ENCODE data around the gene TCF19.
A peak's percentile ranks its signal among the peaks of the same experiment; 100 is the strongest.

Gene TCF19, protein sequence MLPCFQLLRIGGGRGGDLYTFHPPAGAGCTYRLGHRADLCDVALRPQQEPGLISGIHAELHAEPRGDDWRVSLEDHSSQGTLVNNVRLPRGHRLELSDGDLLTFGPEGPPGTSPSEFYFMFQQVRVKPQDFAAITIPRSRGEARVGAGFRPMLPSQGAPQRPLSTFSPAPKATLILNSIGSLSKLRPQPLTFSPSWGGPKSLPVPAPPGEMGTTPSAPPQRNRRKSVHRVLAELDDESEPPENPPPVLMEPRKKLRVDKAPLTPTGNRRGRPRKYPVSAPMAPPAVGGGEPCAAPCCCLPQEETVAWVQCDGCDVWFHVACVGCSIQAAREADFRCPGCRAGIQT

DNA sequence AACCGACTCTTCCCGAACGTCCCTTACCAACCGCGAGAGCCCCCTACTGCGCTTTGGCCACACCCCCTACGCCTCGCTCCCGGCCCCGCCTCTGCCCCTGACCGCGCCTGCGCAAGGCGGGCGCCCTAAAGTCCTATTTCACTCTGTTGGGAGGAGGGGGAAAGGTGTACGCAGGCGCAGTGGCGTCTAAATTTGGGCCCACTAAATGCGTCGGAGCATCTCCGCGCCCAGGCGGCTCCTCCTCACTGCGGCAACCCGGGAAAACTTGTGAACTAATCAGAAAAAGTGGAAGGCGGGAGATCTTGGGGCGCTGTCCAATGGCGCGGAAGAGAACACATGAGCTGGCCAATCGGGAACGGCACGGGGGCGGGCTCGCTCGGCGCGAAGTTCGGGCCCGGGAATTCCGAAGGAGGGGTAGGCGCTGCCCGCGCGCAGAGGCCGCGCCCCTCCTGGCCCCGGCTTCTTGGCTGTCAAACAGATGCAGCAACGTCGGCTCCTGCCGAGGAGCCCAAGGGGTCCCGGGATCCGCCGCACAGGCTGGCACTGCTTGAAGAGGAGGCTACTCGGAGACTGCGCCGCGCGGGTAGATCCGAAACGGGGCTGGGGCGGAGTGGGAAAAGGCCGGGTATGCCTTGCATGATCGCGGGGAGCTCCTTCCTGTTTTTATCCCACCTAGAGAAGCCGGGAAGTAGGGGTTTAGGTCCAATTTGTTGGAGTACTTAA, at the start of gene TCF19:
Gene TCF19, plus strand, starts transcription at position 450 of the 723 bp plus-strand sequence. CDS start 881 bp downstream, outside the sequence.
- ATAC-seq (peak; percentile 92), DNase-seq (peak; percentile 99)

DNA sequence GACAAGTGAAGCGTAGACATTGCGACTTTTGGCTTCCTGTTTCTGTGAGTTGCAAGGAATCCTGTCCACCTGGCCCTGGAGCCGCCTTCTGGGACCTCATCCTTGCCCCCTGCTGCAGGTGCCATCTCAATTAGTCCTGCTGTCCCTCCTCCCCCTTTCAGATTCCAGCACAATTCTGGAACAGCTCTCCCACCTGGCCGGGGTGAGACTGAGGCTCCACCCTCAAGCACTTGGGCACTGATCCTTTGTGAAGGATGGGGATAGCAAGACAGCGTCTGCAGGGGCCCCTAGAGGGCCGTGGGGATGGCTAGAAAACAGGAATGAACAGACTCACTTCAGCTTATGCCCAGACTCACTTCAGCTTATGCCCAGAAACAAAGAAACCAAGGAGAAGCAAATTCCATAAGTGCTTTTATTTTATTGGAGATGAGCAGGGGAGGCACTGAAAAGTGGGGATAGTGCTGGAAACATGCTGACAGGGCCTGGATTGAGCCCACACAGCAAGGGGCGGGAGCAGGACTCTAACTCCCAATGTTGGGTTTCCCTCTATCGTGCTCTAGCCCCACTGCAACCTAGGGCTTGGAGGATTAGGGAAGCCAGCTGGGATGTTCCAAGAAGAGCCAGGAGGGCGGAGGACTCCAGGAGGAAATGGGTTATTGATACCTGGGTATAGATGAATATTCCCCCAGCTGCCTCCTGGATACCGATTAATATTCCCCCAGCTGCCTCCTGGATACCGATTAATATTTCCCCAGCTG, 47.4 kb upstream of the TCF19 start:
- no peak for DNase-seq
- no peak for ATAC-seq

DNA sequence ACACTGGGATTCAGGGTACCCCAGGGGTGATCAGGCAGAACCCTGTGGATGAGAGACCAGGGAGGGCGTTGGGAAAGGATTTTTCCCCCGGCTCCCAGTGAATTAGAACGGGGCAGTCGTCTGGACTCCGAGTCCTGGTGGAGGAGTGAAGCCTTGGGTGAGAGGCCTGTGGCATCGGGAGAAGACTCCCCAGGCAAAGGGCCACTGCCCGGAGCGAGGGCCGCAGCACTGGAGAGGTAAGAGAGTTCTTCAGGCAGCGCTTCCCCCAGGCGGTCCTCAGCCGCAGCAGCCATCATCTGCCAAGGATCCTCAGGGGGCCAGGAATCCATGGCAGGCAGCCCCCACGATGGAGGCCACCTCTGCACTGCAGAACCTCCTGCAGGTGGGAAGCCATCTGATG, 46.7 kb upstream of the TCF19 start:
- no peak for DNase-seq
- no peak for ATAC-seq

DNA sequence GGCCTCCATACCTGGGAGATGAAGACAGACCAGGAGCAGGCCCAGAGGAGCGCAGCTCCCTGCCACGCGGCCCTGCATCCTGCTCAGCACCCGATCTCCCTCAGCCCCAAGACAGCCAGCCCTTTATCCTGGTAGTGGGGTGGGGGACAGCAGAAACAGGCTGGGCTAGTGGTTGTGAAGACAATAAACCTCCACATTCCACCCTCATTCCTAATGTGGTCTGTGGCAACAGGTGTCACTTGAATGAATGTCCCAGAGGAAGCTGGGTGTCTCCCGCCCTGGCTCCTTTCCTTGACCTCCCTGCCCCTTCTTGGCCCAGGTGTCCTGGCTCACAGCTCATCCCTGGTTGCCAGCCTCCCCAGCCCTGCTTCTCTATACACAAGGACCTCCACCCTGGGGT, 45.9 kb upstream of the TCF19 start, which contains the start of gene C6orf15:
Gene C6orf15, minus strand, starts transcription at position 98 of the 400 bp plus-strand sequence. Its CDS starts 20 bp downstream, at position 78.
- DNase-seq, result no peak
- ATAC-seq, result no peak

DNA sequence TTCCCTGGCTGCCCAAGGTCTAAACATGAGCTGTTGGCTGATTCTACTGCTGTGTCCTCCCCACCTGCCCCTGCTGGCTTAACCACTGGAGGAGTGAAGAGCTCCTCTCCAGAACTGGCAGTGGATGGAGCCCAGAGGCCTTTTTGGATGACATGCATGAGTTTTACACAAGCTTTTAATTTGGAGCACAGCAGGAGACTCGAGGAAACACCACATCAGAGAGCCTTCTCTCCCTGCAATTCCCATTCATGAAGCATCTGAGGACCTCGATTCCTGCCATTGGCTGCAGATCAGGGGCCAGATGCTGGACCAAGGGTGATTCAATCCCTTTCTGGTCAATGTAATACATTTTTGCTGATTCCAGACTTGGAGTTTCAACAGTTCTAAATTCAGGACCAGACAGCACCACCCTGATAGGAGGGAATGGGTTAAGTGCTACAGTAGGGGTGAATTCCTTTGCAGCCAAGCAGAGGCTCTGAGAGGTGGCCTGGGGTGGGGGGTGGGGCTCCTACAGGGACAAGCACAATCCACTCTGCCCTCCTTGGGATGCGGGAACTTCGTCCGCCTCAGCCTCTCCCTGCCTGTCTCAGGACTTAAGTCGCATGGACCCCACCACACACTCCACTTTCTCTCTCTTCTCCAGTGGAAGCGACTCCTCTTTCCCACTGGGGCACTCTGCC, 44.4 kb upstream of the TCF19 start:
- ATAC-seq, result no peak
- DNase-seq, result no peak

DNA sequence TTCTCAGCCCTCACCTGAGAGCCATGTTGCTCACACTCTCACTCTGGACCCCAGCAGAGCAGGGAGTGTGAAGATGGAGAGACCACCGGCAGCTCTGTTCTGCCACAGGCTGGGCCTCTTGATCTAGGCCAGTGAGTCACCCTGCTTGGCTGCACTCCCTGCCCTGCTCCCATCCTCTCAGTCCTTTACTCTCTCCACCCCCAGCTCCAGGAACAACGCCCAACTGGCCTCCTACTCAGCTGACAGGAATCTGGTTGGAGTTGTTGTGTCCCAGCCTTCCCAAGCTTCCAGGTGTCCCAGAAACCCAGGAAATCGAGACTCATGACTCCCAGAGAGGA, 43.9 kb upstream of the TCF19 start, which contains the start of gene PSORS1C1:
Gene PSORS1C1, plus strand, starts transcription at position 260 of the 338 bp plus-strand sequence. CDS start 14,833 bp downstream, outside the sequence.
- DNase-seq (no peak), ATAC-seq (no peak)

DNA sequence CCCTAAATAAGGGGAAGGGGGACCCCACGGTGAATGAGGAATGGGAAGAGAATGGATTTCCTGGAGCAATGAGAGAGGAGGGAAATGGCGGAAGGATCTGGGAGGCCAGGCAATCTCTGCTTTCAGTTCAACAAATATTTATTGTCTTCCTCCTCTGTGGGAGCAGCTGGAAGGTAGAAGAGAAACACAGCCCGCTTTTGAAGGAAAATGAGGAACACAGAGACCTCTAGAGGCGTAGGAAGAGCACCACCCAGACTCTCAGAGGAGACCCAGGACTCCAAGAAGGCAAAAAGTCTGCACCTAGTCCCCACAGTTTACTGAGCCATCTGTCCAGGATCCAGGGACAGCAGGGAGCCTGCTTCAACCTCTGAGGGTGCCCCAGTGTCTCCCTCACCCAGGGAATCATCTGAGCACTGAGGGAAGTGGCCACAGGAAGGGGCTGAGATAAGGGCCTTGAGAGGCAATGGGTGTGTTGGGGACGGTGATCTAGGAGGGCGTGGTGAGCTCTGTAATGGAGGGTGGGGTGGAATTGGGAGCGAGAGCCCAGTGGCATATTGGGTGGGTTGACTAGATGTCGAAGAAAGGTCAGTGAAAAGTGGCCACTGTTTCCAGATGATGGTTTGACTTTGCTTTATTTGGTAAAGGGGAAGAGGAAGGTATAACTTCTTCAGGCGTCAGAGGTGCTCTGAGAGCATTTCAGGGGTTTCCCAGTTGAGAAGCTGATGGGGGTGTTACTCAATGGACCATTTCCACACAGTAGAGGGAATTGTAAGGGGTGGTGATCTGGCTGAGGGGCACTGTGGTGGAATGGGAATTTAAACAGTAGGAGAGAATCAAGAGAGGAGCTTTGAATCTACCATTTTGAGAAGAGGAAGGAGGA, 43.2 kb upstream of the TCF19 start:
- DNase-seq, result no peak
- ATAC-seq, result no peak

DNA sequence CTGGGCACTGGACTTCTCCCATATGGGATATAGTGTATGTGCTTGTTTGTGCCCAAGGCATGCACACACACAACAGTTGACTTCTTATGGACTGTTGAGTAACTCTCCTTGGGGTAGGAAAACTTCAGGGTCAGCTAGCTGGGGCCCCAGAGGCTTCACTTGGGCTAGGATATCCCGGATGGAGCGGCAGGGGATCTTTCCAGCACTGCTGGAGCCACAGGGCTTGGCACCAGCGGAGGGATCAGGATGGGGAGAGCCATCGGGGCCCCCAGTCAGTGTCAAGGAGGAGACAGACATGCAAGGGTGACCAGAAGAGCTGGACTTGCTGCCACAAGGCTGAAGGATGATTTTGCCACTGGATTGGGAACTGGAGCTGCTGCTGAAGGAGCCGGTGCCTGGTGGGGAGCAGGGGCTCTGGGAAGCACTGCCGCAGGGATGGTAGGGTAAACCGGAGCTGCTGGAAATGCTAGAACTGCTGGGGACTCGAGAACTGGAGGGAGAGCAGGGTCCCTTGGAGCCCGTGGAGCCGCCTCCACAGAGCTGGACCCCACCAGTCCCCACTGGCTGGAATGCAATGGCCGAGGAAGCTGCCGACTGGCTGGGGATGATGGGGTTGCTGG, 42.3 kb upstream of the TCF19 start:
- ATAC-seq, result no peak

DNA sequence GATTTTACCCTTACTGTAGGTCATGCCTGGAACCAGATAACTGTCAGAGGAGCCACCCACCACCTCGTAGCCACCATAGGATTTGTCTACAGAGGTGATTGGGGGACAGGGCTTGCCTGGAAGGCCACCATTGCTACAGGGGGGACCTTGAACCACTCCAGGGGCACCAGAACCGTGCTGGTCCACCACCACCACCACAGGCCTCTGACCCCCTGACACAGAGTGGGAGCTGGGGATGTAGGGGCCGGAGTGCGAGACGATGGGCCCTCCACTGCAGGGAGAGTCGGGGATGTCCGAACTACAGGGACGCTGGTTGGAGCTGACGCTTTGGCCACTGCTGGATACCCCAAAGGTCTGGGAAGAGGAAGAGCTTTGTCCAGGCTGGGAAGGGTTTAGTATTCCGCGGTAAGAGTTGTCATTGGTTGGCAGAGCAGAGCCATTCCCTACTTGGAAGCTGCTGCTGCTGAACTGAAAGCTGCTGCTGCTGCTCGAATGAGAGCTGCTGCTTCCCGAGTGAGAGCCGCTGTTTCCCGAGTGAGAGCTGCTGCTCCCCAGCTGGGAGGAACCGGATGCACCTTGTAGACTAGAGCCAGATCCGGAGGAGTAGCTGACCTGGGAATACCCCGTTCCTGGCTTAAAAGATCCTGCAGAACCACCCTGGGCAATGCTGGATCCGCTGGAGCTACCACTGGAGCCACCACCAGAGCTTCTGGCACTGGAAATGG, 41.6 kb upstream of the TCF19 start:
- ATAC-seq (no peak), DNase-seq (no peak)

More for the DNA sequence above, 42.3 kb upstream of the TCF19 start:
- no peak for DNase-seq

DNA sequence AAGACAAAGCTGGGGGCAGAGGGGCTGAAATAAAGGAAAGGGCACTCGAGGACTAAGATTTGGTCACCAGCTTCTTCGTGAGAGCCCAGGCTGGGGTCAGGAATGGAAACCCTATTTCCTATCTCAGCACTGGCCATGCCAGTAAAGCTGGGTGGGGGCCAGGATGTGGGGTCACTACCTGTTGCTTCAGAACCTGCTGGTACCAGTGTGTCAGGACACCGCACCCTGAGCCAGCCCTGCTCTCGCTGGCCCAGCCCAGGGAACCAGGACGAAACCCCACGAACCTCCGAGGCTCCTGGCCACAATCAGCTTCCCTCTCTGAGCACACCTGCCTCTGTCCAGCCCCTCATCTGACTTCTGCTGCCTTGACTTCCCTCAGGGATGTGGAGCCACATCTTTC, 40.2 kb upstream of the TCF19 start:
- ATAC-seq (no peak), DNase-seq (no peak)

DNA sequence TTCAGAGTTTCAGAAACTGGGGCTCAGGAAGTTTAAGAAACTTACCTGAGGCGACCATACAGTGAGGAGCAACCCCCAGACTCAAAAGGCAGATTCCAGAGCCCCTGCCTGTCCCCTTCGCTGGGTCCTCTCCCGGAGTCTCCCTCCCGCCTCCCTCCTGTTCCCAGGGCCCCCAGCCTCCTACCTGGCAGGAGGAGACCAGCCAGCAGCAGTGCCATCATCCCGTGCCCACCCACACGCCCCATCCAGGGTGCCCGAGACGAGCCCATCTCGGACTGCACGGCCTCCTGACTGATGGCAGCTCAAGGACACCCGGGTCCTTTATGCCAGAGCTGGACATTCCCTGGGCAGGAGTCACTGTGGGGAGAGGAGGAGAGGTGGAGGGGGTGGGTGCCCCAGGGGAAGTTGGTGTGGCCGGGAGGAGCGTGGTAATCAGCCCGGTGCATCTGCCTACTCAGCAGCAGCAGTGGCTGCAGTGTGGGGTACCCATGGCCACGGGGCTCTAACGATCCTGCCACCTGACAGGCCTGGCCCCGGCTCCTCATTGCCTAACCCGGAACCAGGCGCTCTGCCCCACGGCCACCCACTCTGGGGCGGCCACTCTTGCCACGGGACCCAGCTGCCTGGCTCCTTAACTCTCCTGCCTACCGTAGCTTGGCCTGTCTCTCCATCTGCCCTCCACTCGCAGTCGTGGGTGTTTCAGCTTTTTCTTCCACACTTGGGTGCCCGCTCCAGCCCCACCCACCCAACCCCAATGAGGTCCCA, 38.1 kb upstream of the TCF19 start, which contains the start of gene CDSN:
Gene CDSN, minus strand, starts transcription at position 296 of the 765 bp plus-strand sequence. Its CDS starts 27 bp downstream, at position 269.
- DNase-seq, result no peak
- no peak for ATAC-seq

DNA sequence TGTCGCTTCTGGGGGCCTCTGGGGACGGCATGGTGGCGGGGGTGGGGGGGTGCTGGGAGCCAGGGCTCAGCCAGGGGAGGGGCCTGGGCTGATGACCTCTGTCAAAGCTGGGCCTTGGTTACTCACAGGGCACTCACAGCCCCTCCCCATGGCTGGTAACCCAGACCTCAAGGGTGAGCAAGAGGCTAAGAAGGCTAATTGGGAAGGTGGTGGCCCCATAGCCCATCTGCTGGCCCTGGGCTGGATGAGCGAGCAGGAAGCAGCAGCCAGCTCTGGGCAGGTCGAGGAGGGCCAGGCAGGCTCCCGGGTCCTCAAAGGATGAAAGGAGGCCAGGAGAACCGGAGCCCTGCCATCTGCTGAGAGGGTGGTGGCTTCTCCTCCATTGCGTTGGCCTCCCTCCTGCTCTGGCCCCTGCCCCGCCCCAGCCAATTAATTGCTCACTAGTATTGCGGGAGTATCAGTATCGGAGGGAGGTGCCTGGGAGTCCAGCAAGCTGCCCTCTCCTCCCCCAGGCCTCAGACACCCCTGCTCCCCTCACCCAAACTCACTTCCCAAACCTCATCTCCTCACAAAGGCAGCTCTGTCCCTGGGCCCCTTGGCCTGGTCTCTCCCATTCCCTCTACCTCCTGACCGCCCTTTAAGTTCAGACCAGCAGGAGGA, 37.1 kb upstream of the TCF19 start:
- DNase-seq (no peak), ATAC-seq (no peak)

DNA sequence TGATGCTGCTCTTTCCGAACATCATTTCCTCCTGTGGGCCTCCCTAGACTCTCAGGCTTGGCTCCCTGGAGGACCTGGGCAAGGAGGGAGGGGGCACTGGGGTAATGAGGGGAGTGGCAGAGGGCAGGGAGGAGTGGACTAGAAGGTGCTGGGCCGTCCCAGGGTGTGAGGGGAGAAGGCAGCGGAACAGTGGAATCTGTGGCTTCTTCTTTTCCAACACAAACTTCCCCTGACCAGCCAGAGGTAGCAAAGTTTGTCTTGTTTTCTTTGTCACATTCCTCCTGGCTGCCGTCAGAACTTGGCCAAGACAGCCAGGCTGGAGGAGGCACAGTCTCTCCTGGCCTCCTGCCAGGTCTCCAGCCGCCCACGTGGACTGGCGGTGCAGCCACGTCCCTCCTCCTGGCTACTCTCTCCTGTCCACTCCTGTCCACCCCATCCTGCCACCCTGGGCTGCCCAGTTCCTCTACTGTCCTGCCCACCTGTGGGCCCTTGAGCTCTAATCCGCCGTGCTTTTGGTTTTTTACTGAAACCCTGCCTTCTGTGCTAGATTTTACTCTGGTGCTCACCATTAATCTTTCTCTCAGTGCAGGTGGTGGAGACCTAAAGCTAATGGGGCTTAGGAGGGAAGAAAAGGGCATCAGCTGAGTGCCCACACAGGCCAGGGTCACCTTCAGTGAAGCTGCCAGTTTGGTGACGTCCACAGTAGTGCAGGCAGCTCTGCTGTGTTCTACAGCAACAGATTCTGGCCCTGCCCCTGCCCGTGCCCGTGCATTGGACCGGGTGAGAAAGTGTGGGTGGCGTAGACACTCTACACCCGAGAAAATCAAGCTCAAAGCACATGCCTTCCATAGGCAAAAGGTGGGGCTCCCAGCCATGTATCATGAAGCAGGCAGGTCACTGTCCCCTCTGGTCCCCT, 35.3 kb upstream of the TCF19 start:
- DNase-seq (no peak), ATAC-seq (no peak)

DNA sequence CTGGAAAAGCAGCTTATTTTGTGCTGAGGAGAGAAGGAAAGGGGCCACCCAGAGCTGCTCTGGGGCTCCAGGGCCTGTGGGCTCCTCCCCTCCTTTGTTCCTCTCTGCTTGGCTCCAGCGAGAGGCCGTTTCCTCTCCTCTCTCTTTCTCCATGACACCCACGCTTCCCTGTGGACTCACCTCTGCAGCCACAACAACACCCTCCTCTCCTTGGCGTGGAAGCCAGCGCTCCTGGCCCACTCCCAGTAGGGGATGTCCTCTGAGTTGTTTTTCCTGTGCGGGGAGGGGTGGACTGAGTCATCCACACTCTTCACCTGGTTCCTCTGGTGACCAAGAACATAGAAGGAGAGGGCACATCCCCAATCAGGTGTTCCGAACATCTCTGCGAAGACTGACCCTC, 33.2 kb upstream of the TCF19 start:
- no peak for ATAC-seq
- no peak for DNase-seq

DNA sequence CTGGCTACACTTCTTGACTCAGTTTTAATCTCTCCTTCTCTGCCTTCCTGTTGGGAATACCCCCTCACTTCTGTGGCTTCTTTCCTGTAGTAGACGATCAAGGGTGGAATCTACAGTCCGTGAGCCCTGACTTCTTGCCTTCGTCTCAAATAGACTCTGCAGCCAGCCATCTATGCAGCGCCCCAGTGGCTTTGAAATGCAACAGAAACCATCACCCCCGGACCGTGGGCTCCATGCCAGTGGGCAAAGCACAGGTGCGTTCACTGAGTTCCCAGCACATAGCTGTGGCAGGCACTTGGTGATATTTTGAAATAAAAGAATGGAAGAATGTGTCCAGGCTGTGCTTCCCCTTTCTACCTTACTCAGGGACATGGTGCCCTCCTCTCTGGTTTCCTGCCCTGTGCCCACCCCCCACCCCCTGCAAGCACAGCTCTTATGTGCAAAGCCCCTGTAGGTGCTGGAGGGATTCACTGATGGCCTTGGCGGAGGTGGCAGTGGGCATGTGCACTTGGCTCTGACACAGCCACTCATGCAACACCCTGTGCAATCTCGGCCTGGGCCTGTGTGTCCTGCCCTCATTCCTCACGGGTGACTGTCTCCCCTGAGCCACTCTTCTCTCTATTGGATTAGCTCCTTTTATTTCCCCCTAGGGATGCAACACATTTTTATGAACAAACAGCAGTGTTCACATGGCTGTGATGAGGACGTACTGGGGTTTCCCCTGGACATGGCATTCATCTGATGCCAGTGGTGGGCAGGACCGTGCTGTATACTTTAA, 32.6 kb upstream of the TCF19 start:
- DNase-seq (no peak), ATAC-seq (no peak)

DNA sequence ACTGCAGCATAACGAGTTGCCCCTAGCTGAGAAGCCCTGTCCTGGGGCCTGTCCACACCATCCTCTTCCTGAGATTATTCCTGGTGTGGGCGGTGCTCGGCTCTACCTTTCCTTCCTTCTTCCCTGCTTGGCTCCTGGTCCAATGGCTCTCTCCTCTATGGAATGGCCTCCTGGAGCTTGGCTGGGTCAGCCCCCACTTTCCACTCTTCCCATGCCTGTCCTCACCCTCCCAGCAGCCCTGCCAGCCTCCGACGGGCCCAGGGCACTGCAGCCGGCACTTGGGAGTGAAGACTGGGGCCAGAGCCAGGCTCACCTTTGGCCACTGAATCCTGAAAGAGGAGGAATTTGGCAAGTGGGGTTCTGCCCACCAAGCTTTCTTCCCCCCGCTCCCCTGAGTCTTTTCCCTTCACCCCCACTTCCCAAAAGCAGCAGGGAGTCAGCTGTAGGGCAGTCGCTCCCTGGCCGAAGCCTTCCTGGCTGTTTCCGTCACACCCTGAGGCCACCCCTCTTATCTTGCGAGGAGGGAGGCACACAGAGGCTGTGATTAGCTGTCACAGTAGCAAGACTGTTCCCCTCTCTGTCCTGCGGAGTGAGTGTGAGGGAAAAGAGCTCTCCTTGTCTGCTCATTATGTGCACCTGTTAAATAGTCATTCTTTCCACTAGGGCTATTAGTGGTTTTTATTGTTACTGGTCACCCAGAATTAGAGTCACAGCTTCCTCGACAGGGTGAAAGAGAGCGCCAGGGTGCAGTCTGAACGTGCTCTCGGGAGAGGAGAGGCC, 31.8 kb upstream of the TCF19 start:
- no peak for DNase-seq
- no peak for ATAC-seq
